ENCODE data around the gene PKD1.
A peak's percentile ranks its signal among the peaks of the same experiment; 100 is the strongest.
"Not testable (repeated sequence)": the region's sequence is repeated elsewhere in the genome, so short reads cannot be mapped to it uniquely, and the experiment has no call there.

The PKD1 gene

DNA sequence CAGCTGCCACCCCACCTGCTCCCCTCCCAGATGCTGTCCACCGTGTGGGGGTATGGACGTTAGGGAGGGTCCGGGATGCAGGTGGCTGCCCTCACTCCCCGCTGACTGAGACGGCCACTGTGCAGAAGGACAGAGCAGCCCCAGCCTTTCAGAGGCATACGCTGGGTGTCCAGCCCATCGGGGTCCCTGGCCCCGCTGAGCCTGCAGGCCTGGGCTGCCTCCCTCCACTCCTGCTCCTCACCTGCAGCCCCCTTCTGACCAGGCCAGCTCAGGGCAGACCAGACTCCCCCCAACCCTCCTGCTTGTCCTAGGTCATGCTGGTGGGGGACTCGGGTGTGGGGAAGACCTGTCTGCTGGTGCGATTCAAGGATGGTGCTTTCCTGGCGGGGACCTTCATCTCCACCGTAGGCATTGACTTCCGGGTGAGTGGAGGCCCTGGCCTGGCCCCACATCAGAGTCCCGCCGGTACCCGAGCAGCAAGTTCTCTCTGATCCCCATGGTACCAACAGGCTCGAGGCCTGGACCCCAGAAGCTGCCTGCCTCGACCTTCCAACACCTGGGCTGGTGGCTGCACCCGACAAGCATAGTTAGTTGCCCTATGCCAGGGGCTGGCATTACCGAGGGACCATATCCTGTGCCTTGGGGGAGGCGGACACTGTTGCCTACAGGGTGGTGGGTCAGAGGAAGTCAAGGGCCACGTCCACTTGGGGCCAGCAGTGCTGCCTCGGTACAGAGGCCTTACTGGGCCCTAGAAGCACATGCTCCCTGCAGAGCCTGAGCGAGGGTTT, 14.1 kb upstream of the PKD1 start:
- DNase-seq: peak; percentile 44

DNA sequence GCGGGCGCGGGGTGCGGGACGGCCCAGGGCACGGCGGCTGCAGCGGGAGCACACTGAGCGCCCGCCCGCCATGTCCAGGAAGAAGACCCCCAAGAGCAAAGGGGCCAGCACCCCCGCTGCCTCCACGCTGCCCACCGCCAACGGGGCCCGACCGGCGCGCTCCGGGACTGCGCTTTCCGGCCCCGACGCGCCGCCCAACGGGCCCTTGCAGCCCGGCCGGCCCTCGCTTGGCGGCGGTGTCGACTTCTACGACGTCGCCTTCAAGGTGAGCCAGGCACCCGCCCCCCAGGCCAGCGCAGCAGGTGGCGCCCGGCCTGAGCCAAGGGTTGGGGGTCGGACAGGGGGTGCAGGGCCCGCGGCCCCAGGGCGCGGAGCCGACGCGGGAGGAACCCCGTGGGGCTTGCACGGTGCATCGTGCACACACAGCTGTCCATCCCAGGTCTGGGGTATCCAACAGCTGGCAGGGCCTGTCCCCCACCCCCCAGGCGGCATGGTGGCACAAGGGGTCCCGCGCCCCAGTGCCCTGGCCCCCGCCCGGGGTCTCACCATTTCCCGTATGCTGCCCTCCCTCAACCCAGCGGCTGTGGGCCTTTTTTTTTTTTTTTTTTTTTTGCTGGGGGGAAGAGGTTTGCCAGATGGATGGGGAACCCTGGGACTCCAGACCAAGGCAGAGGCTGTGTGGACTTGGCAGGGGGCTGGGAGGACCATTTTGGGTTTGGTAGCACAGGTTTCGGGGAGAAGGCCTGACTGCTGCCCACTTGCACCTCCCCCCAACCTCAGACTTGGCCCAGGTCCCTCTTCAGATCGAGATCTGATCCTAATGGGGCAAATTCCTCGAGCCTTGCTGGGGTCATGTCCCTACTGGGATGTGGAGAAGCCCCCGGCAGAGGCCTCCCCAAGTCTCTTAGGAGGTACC, 13.3 kb upstream of the PKD1 start:
- DNase-seq: peak; percentile 31

DNA sequence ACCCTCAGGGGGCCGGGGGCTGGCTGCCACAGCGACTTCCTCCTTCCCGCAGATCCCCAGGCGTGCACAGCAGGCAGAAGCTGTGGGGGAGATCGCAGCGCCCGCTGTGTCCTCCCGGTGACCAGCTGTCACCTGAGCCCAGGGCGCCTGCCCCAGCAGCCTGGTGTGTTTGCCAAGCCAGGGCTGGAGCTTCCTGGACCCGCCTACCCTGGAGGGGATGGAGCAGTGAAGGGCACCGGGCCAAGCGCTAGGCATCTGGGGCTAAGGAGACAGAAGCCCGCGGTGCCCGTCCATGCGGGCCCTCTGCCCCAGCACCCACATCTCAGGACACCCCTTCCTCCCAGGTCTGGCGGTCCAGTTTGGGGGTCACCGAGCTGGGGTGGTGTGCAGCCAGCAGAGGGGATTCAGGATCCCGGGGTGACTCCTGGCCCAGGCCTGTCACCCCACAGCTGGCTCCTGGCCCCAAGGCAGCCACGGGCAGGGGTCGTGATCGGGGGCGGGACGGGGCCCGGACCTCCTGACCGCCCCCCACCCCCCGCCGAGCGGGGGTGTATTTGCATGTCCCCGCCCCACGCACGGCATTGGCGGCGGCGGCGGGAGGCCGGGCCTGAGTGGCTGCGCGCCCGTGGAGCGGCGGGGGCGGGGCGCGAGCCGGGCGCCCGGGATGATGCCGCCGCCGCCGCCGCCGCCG, 12.4 kb upstream of the PKD1 start, which contains the start of gene RAB26:
Gene RAB26 (plus strand): TSS at position 645 of the 691 bp plus-strand sequence. CDS start 159 bp downstream, outside the sequence.
- DNase-seq: peak; percentile 85

DNA sequence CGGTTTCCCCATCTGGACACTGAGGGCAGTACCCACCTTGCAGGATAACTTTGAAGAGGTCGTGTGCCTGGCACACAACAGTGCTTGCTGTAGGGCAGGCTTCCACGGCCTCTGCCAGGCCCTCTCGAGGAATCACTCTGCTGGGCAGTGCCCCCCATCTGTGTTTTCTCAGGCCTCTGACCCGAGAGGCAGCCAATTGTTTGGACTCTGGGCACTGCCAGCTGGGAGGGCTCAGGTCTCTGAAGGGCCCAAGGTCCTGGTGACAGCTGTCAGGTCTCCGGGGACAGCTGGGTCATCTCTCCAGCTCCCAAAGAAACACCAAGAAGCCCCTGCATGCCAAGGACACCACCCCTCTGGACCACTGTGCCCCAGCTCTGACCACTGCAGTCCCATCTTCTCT, 11.7 kb upstream of the PKD1 start:
- no peak for DNase-seq

DNA sequence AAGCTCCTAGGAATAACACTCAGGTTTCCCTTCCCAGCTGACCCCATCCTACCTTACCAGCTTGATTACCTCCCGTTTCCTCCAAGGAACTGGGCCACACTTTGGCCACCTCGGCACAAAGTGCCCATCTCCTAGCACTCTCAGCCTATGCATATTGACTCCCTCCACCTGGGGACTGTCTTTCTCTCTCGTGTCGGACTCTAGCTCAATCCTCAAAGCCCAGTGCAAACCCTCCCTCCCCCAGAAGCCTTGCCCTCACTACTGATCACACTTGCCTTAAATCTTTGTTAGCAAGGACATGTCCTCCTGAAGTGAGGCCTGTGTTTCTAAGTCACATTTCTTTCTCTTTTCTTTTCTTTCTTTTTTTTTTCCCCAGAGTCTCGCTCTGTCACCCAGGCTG, 10.1 kb upstream of the PKD1 start:
- no peak for DNase-seq

DNA sequence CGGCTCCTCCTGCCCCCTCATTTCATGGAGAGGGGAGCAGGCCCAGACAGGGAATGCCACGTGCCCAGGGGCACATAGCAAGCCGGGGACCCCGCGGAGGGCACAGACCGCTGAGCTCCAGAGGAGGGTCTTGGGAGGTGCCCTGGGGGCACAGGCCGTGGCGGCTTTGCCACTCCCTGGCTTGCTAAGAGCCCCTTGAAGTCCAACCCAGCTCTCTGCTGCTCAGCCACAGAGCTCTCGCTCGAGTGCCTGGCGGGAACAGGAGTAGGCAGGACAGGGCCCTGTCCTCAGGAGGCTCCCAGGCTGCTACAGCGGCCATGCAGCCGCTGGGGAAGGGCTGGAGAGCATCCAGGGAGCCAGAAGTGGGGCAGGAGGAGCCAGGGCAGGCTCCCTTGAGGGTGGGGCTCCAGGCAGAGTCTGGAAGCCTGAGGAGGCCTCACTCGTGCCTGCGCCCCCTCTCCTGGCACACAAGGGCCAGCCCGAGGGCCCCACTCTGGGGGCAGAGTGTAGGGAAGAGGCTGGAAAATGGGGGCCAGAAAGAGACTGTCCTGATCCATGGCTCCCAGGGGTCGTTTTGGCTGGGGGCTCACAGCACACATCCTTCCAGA, 8.3 kb upstream of the PKD1 start:
- DNase-seq: peak; percentile 27

DNA sequence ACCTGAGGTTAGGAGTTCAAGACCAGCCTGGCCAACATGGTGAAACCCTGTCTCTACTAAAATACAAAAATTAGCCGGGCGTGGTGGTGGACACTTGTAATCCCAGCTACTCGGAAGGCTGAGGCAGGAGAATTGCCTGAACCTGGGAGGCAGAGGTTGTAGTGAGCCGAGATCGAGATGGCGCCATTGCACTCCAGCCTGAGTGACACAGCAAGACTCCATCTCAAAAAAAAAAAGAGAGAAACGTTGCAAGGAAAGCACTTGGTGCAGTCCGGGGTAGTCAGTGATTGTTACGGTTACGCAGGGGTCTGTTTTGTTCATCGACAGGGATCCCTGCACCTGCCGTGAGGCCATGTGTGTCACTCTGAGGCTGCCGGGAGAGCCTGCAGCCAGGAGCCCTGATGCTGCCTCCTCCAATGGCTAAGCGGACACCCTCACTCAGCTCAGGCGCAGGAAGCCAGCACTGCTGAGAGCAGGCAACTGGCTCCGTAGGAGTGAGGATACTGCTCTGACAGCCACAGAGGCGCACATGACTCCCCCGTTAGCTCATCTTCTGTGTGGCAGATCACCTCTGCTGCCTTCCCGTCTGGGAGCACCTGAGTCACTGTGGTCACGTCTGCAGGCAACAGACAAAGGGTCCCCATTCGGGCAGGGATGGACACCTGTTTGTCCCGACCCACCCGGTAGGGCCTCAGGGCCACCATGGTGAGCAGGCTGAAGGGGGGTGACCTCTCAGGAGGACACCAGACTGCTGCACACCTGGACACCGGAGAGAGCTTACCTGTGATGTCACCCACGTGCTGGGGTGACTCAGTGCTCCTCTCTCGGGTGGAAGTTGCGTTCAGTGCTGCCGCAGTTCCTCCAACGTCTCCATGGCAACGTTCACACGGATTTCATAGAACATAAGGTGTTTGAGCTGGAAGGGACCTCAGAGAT, 7.5 kb upstream of the PKD1 start:
- peak; percentile 16 for DNase-seq

DNA sequence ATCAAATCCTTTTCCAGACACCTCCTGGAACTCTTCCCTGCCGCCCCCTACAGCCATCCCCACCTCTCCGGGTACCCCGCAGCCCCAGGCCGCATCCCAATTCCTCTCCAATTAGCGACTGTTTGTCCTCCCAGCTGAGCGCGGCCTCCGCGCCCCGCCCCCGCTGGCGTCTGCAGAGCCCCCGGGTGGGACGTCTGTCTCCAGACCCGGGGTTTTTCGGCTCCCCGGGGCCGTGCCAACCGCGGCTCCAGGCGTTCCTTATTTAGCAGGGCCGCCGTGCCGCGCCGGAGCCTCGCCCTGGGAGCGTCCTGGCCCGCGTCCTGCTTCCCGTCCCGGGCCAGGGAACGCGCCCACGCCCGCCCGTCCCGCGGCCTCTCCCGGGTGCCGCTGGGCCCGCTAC, 627 bp downstream of the PKD1 start:
- DNase-seq: not testable (repeated sequence)

DNA sequence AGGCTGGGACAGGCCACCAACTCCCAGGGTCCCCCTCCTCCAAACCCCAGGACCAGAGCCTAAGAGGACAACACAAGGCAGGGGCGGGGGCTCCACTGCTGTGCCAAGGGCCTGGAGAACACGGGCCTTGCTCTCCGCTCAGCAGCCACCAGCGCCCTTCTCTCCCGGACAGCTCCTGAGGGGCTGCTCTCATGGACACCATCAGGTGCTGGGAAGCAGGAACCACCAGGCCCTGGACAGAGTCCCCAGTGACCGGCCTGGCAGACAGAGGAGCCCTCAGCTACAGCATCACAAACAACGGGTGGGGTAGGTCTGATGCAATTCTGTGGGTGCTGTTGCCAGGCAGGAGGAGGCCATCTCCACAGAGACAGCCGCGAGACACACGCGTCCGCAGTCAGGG, 1.9 kb downstream of the PKD1 start:
- DNase-seq: peak; percentile 7

DNA sequence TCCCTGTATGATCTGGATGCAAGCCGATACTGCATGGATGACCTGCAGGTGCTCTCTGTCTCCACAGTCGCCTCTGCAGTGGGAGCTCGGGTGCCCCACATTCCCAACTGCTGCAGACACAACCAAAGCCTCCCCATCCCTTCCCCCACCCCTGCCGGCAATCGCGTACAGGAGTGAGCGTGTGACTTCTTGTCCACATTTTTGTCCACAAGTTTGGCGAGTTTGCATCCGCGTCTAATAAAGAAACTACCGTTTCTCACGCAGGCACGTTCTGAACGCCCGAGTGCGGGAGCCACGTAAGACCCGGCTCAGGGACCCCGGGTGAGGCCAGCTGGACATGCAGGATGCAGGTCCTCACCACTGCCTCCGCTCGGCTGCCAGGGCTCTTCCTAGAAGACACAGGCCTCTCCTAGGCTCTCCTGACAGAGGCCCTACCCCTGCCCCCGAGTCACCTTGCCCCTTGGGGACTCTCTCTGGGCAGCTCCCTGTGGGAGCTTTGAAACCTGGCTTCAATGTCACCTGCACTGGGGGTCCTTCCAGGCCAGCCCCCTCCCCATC, 5.7 kb downstream of the PKD1 start:
- DNase-seq: not testable (repeated sequence)

DNA sequence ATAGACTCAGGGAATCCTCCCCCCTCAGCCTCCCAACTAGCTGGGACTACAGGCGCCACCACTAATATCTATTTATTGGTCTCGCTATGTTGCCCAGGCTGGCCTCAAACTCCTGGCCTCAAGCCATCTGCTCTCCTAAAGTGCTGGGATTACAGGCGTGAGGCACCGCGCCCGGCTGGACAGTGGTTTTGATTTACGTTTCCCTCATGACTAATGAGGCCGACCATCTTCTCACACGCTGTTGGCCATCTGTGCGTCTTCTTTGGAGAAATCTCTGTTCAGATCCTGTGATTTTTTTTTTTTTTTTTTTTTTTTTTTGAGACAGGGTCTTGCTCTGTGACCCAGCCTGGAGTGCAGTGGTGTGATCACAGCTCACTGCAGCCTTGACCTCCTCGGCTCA, 6.4 kb downstream of the PKD1 start:
- not testable (repeated sequence) for DNase-seq

DNA sequence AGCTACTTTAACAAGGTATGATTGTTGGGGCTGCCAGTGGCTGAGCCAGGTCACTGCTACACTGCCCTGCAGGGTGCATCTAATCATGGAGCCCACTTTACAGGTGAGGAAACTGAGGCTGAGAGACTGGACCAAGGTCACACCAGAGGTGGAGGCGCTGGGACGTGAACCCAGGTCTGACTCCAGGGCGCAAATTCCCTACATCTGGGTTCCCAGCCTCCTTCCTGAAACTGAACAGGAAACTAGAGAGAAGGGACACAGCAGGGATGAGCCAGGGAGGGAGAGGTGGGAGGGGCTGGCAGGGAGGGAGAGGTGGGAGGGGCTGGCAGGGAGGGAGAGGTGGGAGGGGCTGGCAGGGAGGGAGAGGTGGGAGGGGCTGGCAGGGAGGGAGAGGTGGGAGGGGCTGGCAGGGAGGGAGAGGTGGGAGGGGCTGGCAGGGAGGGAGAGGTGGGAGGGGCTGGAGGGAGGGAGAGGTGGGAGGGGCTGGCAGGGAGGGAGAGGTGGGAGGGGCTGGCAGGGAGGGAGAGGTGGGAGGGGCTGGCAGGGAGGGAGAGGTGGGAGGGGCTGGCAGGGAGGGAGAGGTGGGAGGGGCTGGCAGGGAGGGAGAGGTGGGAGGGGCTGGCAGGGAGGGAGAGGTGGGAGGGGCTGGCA, 7.9 kb downstream of the PKD1 start:
- peak; percentile 53 for DNase-seq

DNA sequence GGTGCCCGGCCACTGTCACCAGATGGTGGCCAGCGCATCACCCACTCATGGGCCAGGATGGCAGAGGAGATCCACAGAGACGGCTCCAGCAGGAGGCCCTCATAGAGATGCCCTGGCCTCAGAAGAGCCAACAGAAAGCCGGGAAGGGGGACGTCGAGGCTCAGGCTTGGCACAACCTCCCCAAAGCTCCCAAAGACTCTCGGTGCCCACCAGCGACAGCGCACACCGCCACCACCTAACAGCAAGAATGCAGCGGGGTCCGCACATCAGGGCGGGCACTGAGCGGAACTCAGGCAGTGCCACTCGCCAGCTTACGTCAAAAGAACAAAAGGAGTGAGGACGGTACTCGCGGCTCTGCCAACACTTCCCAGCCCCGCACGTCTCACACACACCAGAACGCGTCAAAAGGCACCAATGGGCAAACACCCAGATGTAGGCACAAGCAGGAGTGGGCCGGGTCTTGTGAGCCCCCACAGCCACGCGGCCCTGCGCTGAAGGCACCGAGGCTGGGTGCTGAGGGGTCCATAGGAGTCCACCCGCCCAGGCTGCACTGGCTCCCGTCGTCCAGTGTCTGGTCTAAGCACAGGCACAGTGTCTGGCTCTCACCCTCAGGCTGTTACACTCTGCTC, 8.7 kb downstream of the PKD1 start:
- peak; percentile 50 for DNase-seq

DNA sequence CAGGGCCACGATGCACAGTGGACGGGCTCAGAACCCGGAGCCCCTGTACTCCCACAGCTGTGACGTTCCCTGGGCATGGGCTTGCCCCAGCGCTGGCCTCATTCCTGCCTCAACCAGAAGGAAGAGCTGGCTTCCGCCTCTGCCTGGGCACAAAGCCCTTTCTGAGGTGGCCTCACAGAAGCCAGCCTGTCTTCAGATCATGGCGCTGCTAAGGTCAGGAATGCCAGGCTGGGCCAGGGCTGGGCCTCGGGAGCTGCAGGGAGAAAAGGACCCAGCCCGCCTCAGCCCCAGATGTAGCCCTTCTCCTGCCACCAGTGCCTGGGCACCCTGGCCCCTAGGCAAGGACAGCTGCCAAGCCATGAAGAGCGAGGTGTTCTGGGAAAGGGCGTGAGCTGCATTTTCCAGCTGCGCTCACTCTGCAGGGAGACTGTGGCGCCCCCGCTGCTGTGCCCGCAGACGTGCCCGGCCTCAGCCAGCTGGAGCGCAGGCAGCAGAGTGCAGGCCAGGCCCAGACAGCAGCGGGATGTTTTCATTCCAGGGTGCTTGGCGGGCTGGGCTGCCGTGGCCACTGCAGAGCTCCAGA, 9.4 kb downstream of the PKD1 start:
- peak; percentile 82 for DNase-seq

DNA sequence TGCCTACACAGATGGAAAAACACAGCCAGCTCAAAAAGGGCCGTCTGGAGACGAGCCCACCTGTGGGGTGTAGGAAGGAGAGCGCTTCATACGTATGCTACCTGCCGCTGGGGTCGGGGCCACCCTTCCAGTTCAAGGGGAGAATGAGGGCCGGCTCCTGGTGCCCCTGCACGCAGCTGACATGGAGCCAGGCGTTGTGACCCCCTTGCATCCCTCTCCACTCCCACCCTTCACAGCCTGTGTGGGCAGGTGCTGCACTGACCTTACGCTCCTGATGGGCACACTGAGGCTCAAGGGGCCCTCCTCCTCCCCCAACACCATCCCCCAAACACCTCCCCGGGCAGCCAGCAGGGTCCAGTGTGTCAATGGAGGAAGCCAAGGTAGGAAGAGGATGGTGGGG, 10.1 kb downstream of the PKD1 start:
- not testable (repeated sequence) for DNase-seq

DNA sequence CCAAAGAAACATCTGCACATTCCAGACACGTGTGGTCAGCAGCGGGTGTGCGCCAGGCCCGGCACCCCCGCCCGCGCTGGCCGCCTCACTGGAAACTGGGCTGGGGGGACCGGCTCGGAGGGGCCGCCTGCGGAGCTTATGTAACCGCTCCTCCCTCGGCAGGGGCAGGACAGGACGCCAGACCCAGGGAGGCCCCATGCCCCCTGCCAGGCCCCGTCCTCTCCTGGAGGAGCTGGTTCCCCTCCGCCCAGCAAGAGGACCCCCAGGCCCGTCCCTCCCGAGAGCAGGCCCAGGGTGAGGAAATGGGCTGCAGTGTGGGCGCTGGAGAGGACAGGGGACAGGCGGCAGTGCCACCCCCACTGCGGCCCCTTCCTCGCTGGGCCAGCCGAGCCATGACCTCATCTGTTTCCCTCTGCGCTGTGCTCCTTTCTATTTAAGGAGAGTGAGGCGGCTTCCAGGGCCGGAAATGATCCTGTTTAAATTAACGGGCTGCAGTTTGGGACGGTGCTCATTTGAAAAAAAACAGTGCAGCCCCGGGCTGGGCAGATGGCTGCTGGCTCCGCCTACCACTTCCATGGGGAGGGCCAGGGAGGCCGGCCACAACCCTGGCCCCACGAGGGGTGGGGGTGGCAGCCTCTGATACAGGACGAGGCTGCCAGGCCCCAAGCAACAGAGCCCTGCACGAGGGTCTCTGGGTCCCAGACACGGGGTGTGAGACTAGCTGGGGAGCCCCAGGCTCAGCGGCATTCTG, 10.8 kb downstream of the PKD1 start:
- peak; percentile 92 for DNase-seq

DNA sequence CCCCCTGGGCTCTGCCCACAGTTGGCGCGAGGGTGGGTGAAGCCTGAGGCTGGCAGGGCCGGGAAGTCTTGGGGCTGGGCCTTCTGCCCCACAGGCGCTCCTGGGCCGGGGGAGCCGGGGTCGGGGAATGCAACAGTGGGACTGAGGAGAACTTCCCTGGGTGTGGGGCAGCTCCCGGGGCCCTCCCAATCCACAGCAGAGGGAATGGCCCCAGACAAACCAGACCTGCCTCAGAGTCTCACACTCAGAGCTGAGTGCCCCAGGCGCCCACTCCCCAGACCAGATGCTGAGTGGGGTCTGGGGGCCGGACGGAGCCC, 11.4 kb downstream of the PKD1 start:
- DNase-seq: not testable (repeated sequence)

DNA sequence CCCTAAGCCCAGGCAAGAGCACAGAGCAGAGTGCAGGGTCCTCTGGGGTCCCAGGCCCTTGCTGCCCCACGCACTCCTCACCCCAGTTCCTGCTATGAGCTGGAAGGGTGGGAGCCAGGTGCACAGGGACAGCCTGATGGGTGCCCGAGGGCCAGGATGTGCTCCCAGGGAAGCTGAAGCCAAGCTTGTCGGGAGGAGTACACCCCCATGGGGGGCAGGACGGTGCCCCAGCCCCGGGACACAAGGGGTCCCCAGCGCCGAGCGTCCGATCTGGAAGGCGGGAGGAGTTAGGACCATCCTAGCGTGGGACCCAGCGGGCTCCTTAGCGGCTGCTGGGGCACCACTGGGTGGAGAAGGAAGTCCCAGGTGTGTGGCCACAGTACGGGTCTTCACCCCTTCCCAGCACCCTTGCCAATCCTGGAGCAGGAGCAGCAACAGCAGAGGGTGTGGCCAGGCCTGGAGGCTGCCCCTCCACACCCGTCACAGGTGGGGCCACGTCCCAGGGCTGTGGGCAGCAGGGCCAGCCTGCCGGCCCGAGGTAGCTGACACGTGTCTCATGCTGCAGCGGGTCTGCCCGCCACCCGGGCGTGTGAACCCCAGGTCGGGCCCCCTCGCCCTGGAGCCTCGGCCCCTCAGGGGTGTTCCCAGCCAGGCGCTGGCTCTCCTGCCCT, 11.9 kb downstream of the PKD1 start:
- not testable (repeated sequence) for DNase-seq
